ENCODE measurements around the gene PMVK. TPM values are rescaled to one million over a fixed set of nuclear protein-coding genes. Genes with fewer than 3 reads are reported as not detected.
"Not testable (repeated sequence)": the region's sequence is repeated elsewhere in the genome, so short reads cannot be mapped to it uniquely, and the experiment has no call there.

The PMVK gene
- total and polyA plus RNA-seq, 2 of the 4 experiments (the other 2 are of a cell fraction), result 9.0 to 28.1 TPM

DNA sequence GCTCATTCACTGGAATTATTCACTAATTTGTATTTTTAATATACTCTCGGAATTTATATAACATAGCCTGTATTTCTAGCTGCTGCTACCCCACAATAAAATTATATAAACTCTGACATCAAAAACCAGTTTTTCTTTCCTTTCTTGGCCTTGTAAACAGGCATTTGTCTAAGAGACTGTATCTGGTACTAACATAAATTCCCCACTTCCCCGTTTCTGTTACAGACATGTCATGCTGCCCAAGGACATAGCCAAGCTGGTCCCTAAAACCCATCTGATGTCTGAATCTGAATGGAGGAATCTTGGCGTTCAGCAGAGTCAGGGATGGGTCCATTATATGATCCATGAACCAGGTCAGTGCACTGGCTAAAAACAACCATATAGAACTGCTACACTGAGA lies 41.2 kb upstream of the PMVK start:
- H3K4me2 ChIP-seq (ENCODE audit: low read depth, low read length); H2BK5ac ChIP-seq (ENCODE audit: low read depth, low read length, poor library complexity, severe bottlenecking); H2AK9ac ChIP-seq (replicated peaks; ENCODE audit: low read depth, low read length, poor library complexity); H3K4ac ChIP-seq (ENCODE audit: low read depth, low read length); in situ Hi-C loops (cut with MboI; ENCODE audit: low sequenced_read_pairs); H3K4me1 ChIP-seq (ENCODE audit: control insufficient read depth, insufficient read depth, low read length); H4K5ac ChIP-seq (ENCODE audit: low read depth, low read length); ATAC-seq (ENCODE audit: low read depth); H3K56ac ChIP-seq (ENCODE audit: extremely low read depth, insufficient read depth, low read length); H2BK20ac ChIP-seq (ENCODE audit: low read depth, low read length); POLR2A ChIA-PET (ENCODE audit: unreplicated experiment); H2BK120ac ChIP-seq (ENCODE audit: low read depth, low read length); H4K20me1 ChIP-seq (ENCODE audit: insufficient read depth, low read length); dilution Hi-C loops (cut with HindIII; ENCODE audit: low sequenced_read_pairs, unreplicated experiment); H3K27me3 ChIP-seq (ENCODE audit: control insufficient read depth, insufficient read depth, low read length); DNase-seq; H3K9me3 ChIP-seq (ENCODE audit: control insufficient read depth, insufficient read depth, low read length); H3K27ac ChIP-seq (ENCODE audit: insufficient read depth, low read length); H3K36me3 ChIP-seq (ENCODE audit: control insufficient read depth, insufficient read depth, low read length); H3K9me1 ChIP-seq (ENCODE audit: insufficient read depth, low read length); H3K9ac ChIP-seq (ENCODE audit: low read depth, low read length); H2AK5ac ChIP-seq (ENCODE audit: low read depth, low read length); BruUV-seq (replicated peaks); H2AFZ ChIP-seq (replicated peaks; ENCODE audit: low read length, poor library complexity); H2BK15ac ChIP-seq (ENCODE audit: low read depth, low read length); H3K4me3 ChIP-seq (ENCODE audit: insufficient read depth, low read depth, low read length); H4K91ac ChIP-seq (ENCODE audit: insufficient read depth, low read depth, low read length); H3K14ac ChIP-seq (replicated peaks; ENCODE audit: low read depth, low read length); H3K18ac ChIP-seq (ENCODE audit: low read depth, low read length): not testable (repeated sequence)
- intact Hi-C loops (cut with micrococcal nuclease), result loop anchor here (10.0 kb wide), 1 partner anchor 197 kb away; the partner anchor contains the start of genes KRTCAP2 and TRIM46
- Histone ChIP-seq H3K79me1 (ENCODE audit: low read depth in 1 of 2, low read length in 2 of 2) (peaks cover 0 to 31% of the 10 kb centered on the region in 2 experiments; a peak in 2 of 4 replicates), H3K23ac (ENCODE audit: low read depth, low read length) (0 out of 2 replicates have a peak overlapping the region, but pooled peaks have one; percentile 3), H4K8ac (ENCODE audit: low read depth in 2 of 2, low read length in 2 of 2) (peak overlapping the region in 1 of 2 experiments; percentile 32; a peak in 2 of 4 replicates)
- no CpG with 5 or more reads among the region's 3 CpGs for WGBS, 2 experiments (ENCODE audit: extremely low coverage in 2 of 2, insufficient read length in 1 of 2)
- CTCF ChIA-PET, result interaction anchor here (0.9 kb wide), 1 partner anchor 34 kb away, joined by 3 read pairs; no protein-coding TSS in a partner anchor

Data from IMR-90 (cell line).